ENCODE results near the gene MC2R. TPM values are rescaled to one million over a fixed set of nuclear protein-coding genes. Genes with fewer than 3 reads are reported as not detected.

The MC2R gene
- total and polyA plus RNA-seq, 2 of the 8 experiments (the other 6 are each of a cell fraction or from before 2014, with no cell fraction given): not detected

DNA sequence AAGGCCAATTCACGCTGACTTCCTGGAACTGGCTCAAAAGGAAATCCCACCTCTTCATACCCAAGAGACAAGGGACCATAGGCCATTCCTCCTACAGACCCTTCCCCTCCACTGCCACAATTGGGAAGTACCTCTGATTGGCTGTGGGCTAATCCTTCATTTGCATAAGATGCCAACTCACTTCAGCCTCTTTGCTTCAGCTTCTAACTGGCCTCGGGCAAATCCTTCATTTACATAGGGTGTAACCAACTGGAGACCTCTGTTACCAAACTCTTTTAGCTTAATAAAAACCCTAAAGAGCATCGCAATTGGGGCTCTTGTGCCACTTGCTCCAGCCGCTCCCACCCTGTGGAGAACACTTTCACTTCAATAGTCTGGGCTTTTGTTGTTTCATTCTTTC is 38.2 kb downstream of the MC2R start (continued):
- TF ChIP-seq PHF8 (conservative IDR thresholded peaks at IDR 0.05; ENCODE audit: low read depth, low read length) (no peak), BRCA1 (IDR thresholded peaks at IDR 0.05; ENCODE audit: low read depth, low read length) (no peak), CREB1 (IDR thresholded peaks at IDR 0.05) (no peak), KDM5A (IDR thresholded peaks at IDR 0.05; ENCODE audit: low read length) (no peak), JUND (IDR thresholded peaks at IDR 0.05; ENCODE audit: low read length) (no peak), SAP30 (IDR thresholded peaks at IDR 0.05; ENCODE audit: insufficient read depth, insufficient replicate concordance, low read length) (no peak)
